Astrocyte of the hippocampus (primary cell): ENCODE results near the gene RBM43.
A peak's percentile ranks its signal among the peaks of the same experiment; 100 is the strongest.
"Not testable (repeated sequence)": the region's sequence is repeated elsewhere in the genome, so short reads cannot be mapped to it uniquely, and the experiment has no call there.

Experiments used
- DNase-seq: peaks from one replicate; pipeline ENCODE4 v3.0.0; 2011; ENCODE audit warnings: low read depth, low spot score

RBM43 gene

GRCh38 chr2:151261231-151261976 lies at the start of gene RBM43:
Gene RBM43 (minus strand): TSS chr2:151261863. CDS start chr2:151261727, 136 bp downstream.
- DNase-seq: peak; percentile 92

DNA sequence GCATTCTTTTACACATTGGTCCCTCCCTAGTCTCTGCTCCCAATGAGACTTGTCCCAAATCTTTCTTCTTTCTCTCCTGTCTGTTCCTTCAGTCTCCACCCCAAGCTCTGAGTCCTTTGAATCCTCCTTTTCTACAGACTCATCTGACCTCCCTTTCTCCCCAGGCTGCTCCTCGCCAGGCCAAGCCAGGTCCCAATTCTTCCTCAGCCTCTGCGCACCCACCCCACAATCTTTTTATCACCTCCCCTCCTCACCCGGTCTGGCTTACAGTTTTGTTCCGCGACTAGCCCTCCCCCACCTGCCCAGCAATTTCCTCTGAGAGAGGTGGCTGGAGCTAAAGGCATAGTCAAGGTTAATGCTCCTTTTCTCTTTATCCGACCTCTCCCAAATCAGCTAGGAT lies 48.6 kb upstream of the RBM43 start:
- DNase-seq: not testable (repeated sequence)

DNA sequence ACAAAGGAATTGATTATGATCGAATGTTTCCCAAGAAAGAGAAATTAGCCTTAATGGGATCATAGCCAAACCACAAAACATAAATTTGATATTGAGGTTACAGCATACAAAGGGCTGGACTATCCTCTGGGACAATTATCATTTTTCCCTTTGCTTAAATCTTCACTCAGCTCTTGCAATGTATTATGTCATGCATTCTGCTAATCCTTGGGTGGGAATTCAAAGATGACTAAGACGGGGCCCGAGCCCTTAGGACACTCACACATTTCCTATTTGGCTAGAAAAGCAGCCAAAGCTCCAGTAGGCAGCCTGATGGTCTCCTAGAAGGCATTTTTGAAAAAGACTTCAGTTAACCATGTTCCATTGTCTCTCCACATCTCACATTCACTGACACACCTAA lies 45.0 kb upstream of the RBM43 start:
- peak; percentile 44 for DNase-seq

DNA sequence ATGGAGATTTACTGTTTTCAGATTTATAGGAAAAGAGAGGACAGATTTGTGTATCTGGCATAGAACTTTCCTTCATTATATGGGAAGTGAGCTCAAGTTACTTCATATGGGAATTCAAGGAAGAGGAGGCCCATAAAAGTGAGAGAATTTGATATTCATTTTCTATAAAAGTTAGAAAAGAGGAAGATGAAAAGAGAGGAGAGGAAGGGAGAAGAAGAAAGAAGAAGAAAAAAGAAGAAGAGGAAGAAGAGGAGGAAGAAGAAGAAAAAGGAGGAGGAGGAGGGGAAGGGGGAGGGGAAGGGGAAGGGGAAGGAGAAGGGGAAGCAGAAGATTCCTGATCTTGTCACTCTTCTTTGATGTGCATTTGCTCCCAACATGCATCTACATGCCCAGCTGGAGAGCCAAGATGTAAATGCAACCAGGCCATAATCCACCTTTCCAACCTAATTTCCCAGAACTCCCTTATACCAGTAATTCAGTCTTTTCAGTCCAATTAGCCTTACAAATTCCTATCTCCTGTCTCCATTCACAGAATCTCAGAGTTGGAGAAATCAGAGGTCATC lies 43.5 kb upstream of the RBM43 start:
- no peak for DNase-seq

GRCh38 chr2:151302879-151303278 lies 41.2 kb upstream of the RBM43 start:
- peak; percentile 60 for DNase-seq

DNA sequence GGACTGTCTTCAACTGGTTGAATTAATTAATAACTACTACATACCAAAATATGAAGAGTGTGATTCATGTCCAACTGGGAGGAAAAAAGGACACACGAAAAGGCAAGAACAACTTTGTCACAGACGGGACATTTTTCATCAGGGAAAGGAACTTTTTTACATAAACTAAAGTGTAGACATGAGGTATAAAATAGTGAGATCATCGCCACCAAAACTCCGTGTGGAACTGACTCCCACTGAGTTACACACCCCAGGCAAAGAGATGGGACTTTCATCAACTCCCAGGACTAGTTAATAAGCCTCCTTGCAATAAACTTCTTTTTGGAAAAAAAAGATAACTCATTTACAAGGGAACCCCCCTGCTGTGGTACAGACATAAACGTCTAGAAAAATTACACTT lies 40.7 kb upstream of the RBM43 start:
- DNase-seq: no peak

GRCh38 chr2:151299920-151300539 lies 38.4 kb upstream of the RBM43 start:
- DNase-seq: no peak

- no peak for DNase-seq
Observed at GRCh38 chr2:151297882-151298281, 36.2 kb upstream of the RBM43 start.

DNA sequence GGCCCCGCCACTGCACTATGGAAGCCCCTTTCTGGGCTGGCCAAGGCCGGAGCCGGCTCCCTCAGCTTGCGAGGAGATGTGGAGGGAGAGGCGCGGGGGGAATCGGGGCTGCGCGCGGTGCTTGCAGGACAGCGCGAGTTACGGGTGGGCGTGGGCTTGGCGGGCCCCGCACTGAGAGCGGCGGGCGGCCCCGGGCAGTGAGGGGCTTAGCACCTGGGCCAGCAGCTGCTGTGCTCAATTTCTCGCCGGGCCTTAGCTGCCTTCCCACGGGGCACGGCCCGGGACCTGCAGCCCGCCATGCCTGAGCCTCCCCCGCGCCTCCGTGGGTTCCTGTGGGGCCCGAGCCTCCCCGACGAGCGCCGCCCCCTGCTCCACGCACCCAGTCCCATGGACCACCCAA lies 34.3 kb upstream of the RBM43 start:
- not testable (repeated sequence) for DNase-seq

DNA sequence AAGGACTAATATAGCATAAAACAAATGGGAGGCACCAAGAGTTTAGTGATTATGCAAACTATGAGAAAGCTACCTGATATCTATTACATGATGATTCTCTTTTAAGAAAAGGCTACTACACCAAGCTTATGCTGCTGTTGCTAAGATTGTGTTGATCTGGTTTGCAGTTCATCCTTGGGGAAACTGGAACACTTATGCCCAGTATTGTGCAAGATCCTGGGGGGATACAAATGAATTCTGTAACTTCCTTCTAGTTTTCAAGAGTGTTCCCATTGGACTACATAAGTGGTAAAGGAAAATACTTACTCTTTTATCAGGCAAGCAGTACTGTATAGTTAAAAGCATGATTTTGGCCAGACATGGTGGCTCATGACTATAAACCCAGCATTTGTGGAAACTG lies 30.9 kb upstream of the RBM43 start:
- DNase-seq: no peak

DNA sequence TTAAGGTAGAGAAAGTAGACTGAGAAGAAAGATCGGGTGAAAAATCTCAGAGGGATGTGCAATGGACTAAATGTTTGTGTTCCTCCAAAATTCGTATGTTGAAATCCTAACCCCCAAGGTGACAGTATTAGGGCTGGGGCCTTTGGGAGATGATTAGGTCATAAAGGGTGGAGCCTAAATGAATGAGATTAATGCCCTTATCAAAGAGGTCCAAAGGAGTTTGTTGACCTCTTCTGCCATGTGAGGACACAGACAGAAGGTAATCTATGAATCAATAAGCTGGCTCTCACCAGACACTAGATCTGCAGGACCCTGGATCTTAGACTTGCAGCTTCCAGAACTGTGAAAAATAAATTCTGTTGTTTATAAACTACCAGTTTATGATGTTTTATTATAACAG lies 30.5 kb upstream of the RBM43 start:
- DNase-seq: no peak

GRCh38 chr2:151291224-151291623 lies 29.6 kb upstream of the RBM43 start:
- no peak for DNase-seq

- no peak for DNase-seq
Observed at GRCh38 chr2:151289972-151290866, 28.6 kb upstream of the RBM43 start.

DNA sequence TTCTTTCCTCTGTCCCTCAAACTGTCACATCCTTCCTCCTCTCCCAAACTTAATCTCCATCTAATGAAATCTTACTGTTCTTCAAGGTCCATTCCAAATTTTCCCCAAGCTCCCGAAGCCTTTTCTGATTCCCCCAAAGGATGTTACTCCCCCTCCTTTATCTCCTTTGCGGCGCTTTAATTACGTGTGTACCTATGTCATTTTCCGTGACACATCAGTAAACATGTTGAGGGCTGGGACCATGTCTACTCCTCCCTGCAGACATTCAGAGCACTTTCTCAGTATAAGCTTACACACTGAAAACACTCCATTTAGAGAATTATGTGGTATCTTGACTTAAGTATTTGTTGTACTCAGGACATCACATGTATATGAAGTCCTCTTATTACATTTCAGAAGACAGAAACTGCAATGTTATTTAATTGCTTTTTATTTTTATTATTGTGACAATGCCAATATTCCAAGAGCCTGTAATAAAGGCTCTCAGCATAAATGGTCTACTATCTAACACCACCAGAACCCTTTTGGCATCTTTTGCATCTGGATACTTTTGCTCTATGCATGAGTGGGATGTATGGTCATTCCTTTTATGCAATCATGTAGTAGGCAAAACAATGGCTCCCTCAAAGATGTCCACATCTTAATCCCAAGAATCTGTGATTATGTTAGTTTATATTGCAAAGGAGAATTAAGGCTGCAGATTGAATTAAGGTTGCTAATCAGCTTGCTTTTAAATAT lies 26.0 kb upstream of the RBM43 start:
- no peak for DNase-seq

DNA sequence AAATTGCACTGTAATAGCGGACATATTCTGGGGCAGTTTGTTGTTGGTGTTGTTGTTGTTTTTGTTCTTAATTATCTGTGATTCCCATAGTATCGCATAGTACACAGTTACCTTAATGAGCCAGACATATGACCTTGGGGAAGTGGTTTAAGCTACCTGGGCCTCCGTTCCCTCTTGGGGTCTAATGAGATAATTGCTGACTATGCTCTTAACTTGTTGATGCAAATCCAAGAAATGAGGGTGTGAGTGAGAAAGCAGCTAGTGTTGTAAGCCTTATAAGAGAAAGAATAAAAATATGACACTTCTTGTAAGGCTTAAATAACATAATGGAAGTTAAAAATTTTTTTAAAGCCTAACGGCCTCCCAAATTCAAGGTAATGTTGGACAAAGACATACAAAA lies 20.7 kb upstream of the RBM43 start:
- DNase-seq: no peak

- no peak for DNase-seq
Observed at GRCh38 chr2:151280271-151280670, 18.6 kb upstream of the RBM43 start.

- no peak for DNase-seq
Observed at GRCh38 chr2:151278487-151278886, 16.8 kb upstream of the RBM43 start.

DNA sequence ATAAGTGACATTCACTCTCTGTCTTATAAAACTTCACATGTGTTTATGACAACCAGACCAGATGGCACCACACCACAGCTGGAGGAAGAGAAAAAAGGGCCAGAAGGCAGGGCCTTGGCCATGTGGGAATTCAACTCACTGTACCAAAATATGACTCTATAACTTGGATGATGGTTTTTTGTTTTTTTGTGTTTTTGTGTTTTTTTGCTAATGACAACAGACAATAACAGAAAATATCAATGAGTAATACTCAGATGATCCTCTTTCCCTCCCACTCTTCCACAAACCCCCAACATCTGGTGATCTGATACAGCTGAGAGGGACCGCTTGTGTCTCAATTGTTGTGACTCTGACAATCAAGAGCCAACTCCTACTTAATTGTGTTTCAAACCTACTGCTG lies 15.4 kb upstream of the RBM43 start:
- no peak for DNase-seq

GRCh38 chr2:151275291-151275690 lies 13.6 kb upstream of the RBM43 start:
- DNase-seq: no peak

DNA sequence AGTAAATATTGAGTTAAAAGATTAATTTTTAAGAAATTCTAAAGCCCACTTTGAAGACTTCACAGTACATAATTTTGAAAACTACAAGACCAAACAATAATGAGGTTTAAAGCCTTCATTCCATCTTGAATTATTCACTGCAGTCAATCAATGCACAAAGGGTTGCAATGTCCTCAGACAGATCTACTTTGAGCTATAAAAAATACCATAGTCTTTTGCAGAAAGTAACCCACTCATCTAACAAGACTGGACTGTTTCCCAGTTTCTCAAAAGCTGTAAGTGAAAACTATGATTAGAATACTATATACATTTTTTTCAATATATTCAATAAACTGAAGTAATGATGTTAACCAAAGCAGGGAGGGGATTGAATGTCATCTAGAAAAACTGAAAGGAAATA lies 10.2 kb upstream of the RBM43 start:
- no peak for DNase-seq

DNA sequence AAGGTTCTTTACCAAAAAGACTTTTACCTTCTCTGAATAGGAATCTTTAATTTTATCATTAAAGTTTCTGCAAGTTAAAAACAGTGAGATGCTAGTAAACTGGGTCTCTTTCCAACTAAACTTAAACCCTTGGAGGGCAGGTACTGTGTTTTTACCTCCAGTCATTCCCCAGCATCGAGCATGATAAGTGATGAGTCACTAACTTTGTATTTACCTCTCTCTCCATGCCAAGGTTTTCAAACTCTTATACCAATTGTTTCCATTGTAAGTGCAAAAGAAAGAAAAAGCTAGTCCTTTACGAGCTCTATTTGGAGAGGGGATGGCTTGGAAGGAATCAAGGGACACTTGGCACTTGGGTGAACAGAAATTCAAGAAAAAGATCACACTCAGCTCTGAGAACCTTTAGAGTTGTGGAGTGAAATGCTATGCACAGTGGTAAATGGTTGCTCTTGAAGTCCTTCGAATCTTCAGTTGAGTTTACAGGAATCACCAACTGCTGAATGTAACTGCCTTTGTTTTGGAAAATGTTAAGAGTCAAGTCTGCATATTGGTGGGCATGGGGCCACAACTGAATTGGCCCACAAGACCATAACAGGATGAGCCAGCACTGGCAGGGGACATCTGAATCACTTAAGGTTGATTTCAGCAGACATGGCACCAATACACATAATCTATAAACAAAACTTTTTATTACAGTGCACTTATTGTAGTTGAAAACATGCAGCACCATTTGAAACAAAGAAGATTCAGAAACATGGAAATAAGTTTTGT lies 8.3 kb upstream of the RBM43 start:
- peak; percentile 39 for DNase-seq
